ENCODE results near the gene C20orf96. TPM values are rescaled to one million over a fixed set of nuclear protein-coding genes. Genes with fewer than 3 reads are reported as not detected.
"Not testable (repeated sequence)": the region's sequence is repeated elsewhere in the genome, so short reads cannot be mapped to it uniquely, and the experiment has no call there.

The C20orf96 gene
- total and polyA plus RNA-seq, 8 donors: 6.9 to 49.2 (median 39.7) TPM

DNA sequence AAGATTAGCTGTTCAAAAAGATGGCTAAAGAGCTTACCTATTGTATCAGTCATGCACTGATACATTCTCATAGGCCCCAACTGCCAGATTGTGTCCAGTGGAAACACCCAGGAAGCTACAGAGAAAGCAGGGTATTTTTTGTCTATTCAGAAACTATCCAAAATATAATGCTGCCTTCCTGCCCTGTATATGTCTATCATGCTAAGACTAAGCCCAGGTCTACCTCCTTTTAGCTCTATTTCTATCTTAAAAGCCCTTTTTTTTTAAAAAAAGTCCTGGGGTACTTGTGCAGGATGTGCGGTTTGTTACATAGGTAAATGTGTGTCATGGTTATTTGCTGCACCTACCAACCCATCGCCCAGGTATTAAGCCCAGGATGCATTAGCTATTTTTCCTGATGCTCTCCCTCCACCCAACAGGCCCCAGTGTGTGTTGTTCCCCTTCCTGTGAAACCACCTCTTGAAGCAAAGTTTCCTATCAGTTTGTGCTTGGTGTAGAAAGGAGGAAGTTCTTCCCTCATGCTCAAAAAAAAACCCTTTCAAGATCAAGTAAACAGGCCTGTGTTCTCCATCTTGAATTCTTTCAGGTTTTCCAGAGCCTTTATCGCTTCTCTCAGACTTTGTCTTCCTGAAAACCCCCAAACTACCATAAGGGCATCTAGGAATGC, 63.0 kb downstream of the C20orf96 start:
- no peaks in the 10 kb centered on the region for H3K9me3 ChIP-seq
- no peaks in the 10 kb centered on the region for H3K4me1 ChIP-seq
- no peak overlapping the region for H3K4me3 ChIP-seq
- H3K27me3 ChIP-seq: no peaks in the 10 kb centered on the region
- no peak for ATAC-seq
- H3K27ac ChIP-seq: no peak overlapping the region
- no peaks in the 10 kb centered on the region for H3K36me3 ChIP-seq
- intact Hi-C loops (cut with DNase I): no loop called here
- TF ChIP-seq, protein P1, sequence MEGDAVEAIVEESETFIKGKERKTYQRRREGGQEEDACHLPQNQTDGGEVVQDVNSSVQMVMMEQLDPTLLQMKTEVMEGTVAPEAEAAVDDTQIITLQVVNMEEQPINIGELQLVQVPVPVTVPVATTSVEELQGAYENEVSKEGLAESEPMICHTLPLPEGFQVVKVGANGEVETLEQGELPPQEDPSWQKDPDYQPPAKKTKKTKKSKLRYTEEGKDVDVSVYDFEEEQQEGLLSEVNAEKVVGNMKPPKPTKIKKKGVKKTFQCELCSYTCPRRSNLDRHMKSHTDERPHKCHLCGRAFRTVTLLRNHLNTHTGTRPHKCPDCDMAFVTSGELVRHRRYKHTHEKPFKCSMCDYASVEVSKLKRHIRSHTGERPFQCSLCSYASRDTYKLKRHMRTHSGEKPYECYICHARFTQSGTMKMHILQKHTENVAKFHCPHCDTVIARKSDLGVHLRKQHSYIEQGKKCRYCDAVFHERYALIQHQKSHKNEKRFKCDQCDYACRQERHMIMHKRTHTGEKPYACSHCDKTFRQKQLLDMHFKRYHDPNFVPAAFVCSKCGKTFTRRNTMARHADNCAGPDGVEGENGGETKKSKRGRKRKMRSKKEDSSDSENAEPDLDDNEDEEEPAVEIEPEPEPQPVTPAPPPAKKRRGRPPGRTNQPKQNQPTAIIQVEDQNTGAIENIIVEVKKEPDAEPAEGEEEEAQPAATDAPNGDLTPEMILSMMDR (IDR thresholded peaks at IDR 0.05): no peak
- DNase-seq: no peak

DNA sequence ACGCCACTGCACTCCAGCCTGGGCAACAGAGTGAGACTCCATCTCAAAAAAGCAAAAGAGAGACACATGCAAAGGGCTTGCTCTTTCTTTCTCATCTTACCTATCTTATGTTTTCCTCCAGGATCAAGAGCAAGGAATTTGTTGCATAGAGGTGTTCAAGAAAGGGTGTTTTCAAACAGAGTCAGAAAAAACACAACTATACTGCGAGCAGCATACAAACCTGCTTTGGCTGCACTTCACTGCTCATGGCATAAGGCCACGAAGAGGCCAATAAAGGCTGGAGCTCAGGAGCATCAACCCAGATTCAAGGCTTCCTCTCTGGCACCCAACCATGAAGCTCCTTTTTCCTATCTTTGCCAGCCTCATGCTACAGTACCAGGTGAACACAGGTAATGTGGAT, 63.6 kb downstream of the C20orf96 start, which contains the start of gene DEFB129:
TSS of gene DEFB129 (plus strand) at position 301 of the 400 bp plus-strand sequence. CDS start at position 332, 31 bp downstream.
- Histone ChIP-seq H3K27ac (no peak within 1 kb of the TSS), H3K36me3 (no peaks in the 10 kb centered on the region), H3K27me3 (no peaks in the 10 kb centered on the region), H3K4me3 (no peak within 1 kb of the TSS), H3K4me1 (no peaks in the 10 kb centered on the region), H3K9me3 (no peaks in the 10 kb centered on the region)
- TF ChIP-seq, protein P1 (IDR thresholded peaks at IDR 0.05): no peak
- intact Hi-C loops (cut with DNase I): no loop called here
- no peak for DNase-seq
- ATAC-seq: no peak

DNA sequence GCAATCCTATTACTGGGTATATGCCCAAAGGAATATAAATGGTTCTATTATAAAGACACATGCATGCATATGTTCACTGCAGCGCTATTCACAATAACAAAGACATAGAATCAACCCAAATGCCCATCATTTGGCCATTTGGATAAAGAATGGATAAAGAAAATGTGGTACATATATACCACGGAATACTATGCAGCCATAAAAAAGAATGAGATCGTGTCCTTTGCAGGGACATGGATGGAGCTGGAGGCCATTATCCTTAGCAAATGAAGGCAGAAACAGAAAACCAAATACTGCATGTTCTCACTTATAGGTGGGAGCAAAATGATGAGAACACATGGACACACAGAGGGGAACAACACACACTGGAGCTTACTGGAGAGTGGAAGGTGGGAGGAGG, 64.7 kb downstream of the C20orf96 start:
- intact Hi-C loops (cut with DNase I); DNase-seq; H3K36me3 ChIP-seq; H3K4me1 ChIP-seq; ATAC-seq; H3K27me3 ChIP-seq; H3K4me3 ChIP-seq; H3K27ac ChIP-seq; H3K9me3 ChIP-seq: not testable (repeated sequence)

DNA sequence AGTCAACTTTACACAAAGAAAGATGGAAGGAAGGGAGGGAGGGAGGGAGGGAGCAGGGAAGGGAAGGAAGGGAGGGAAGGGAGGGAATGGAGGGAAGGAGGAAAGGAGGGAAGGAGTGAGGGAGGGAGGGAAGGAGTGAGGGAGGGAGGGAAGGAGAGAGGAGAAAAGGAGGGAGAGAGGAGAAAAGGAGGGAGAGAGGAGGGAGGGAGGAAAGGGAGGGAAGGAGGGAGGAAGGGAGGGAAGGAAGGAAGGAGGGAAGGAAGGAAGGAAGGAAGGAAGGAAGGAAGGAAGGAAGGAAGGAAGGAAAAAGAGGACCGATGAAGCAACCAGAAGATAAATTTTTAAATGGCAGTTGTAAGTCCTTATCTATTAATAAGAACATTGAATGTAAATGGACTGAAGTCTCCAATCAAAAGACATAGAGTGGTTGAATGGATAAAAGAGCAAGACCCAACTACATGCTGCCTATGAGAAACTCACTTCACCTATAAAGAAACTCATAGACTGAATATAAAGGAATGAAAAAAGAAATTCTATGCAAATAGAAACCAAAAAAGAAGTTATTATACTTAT, 69.2 kb downstream of the C20orf96 start:
- peaks cover 0 to 29% of the 10 kb centered on the region in 2 donors for H3K27me3 ChIP-seq
- intact Hi-C loops (cut with DNase I): no loop called here
- no peaks in the 10 kb centered on the region for H3K36me3 ChIP-seq
- no peak overlapping the region for H3K4me3 ChIP-seq
- ATAC-seq (no peak), DNase-seq (no peak)
- H3K9me3 ChIP-seq: no peaks in the 10 kb centered on the region
- TF ChIP-seq, protein P1 (IDR thresholded peaks at IDR 0.05): no peak
- H3K4me1 ChIP-seq: no peaks in the 10 kb centered on the region
- H3K27ac ChIP-seq: no peak overlapping the region

Other genes with a start within 250 kb of the C20orf96 start
- gene DEFB125, start 203.1 kb downstream of the C20orf96 start, total RNA-seq: not detected
- gene DEFB125, start 203.1 kb downstream of the C20orf96 start, polyA plus RNA-seq (ENCODE audit: insufficient read length in 6 of 6): not detected
- not detected for gene DEFB126, start 148.2 kb downstream of the C20orf96 start, total RNA-seq
- gene DEFB126, start 148.2 kb downstream of the C20orf96 start, polyA plus RNA-seq (ENCODE audit: insufficient read length in 6 of 6): not detected
- gene DEFB127, start 133.3 kb downstream of the C20orf96 start, total RNA-seq: not detected
- not detected for gene DEFB127, start 133.3 kb downstream of the C20orf96 start, polyA plus RNA-seq (ENCODE audit: insufficient read length in 6 of 6)
- gene DEFB128, start 101.0 kb downstream of the C20orf96 start, total RNA-seq: not detected
- not detected for gene DEFB128, start 101.0 kb downstream of the C20orf96 start, polyA plus RNA-seq (ENCODE audit: insufficient read length in 6 of 6)
- not detected for gene DEFB129, start 63.5 kb downstream of the C20orf96 start, total RNA-seq
- not detected for gene DEFB129, start 63.5 kb downstream of the C20orf96 start, polyA plus RNA-seq (ENCODE audit: insufficient read length in 6 of 6)
- not detected for gene DEFB132, start 33.0 kb downstream of the C20orf96 start, total RNA-seq
- gene DEFB132, start 33.0 kb downstream of the C20orf96 start, polyA plus RNA-seq (ENCODE audit: insufficient read length in 6 of 6): not detected
- gene ZCCHC3, start 6.8 kb upstream of the C20orf96 start, total RNA-seq: 10 to 100 TPM; 11.5 to 15.3 TPM
- gene ZCCHC3, start 6.8 kb upstream of the C20orf96 start, polyA plus RNA-seq (ENCODE audit: insufficient read length in 6 of 6): 10 to 100 TPM; 41.1 to 50.5 (median 45.7) TPM
- gene SOX12, start 34.8 kb upstream of the C20orf96 start, total RNA-seq: 10 to 100 TPM; 14.0 to 18.7 TPM
- gene SOX12, start 34.8 kb upstream of the C20orf96 start, polyA plus RNA-seq (ENCODE audit: insufficient read length in 6 of 6): 10 to 100 TPM; 23.5 to 39.3 (median 33.3) TPM
- gene NRSN2, start 56.4 kb upstream of the C20orf96 start, total RNA-seq: 10 to 100 TPM; 34.4 to 38.8 TPM
- gene NRSN2, start 56.4 kb upstream of the C20orf96 start, polyA plus RNA-seq (ENCODE audit: insufficient read length in 6 of 6): 10 to 100 TPM; 31.9 to 41.5 (median 37.1) TPM
- gene TRIB3, start 90.0 kb upstream of the C20orf96 start, total RNA-seq: 10 to 100 TPM; 19.0 to 28.4 TPM
- gene TRIB3, start 90.0 kb upstream of the C20orf96 start, polyA plus RNA-seq (ENCODE audit: insufficient read length in 6 of 6): 10 to 100 TPM in 4 of 6 donors, 1 to 10 TPM in 2; 8.7 to 12.0 (median 10.6) TPM
- gene RBCK1, start 117.5 kb upstream of the C20orf96 start, total RNA-seq: 10 to 100 TPM; 97.9 to 99.8 TPM
- gene RBCK1, start 117.5 kb upstream of the C20orf96 start, polyA plus RNA-seq (ENCODE audit: insufficient read length in 6 of 6): 100 to 1,000 TPM in 2 of 6 donors, 10 to 100 TPM in 4; 89.6 to 104 (median 97.9) TPM
- 10 to 100 TPM; 37.5 to 37.7 TPM for gene TBC1D20, start 171.8 kb upstream of the C20orf96 start, total RNA-seq
- gene TBC1D20, start 171.8 kb upstream of the C20orf96 start, polyA plus RNA-seq (ENCODE audit: insufficient read length in 6 of 6): 10 to 100 TPM; 33.4 to 42.6 (median 35.3) TPM

Data from left lung (tissue), 10 donors.